ENCODE data around the gene RPS2. TPM values are rescaled to one million over a fixed set of nuclear protein-coding genes. Genes with fewer than 3 reads are reported as not detected.
"Not testable (repeated sequence)": the region's sequence is repeated elsewhere in the genome, so short reads cannot be mapped to it uniquely, and the experiment has no call there.

Gene RPS2
- total RNA-seq (2022) (4,760 and 4,836 TPM in 2 replicates), Bru-seq, nascent RNA (percentile 100 among the genes with signal in this experiment), BruChase-seq, experiment 1, labeled RNA remaining after a 6-hour chase (percentile 100 among the genes with signal in this experiment), BruChase-seq, experiment 2, labeled RNA remaining after a 2-hour chase (percentile 100 among the genes with signal in this experiment)
- long read RNA-seq, transcript RPS2-201 (7 exons, 985 nt), result major isoform, 12,035 of 15,779 reads
- long read RNA-seq, partial matches to known transcripts, result 3,550 of 15,779 reads
- long read RNA-seq, other reads (novel, unspliced or antisense), result 189 of 15,779 reads

DNA sequence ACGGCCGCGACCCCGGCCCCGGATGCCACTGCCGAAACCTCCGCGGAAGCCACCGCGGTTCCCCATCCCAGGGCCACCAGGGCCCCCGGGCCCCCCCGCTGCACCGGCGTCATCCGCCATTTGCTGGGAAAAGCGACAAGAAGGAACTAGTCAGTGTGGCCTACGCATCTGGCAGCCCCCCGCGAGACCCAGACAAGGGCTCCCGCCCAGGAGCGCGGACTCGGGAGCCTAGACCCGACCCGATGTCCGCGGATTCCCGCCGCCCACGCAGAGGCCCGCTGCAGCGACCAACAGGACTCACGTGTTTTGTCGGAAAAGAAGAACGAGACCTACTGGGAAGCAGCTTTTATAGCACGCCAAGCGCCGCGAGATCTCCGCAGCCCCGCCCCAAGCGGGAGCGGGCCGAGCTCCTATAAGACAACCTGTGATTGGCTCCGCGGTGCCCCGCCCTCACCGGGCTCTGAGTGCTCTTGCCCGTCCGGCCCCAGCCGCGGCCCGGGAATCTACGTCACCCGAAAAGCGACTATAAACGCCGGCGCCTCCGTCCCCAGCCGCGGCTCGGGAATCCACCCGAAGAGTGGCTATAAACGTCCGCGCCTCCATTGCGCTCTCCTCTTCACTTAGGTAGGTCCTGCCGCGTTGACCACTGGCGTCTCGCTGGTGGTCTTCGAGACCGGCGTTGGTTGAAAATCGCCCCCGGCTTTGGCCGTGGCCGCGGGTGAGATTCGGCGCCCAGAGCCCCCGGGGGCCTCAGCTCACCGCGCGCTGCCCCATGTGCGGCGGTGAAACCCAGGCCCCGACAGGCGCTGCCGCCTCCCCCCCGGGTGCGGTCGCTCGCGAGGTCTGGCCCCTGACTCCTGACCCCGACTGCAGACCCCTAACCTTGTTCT is at the start of gene RPS2:
Gene RPS2, minus strand, starts transcription at position 321 of the 890 bp plus-strand sequence. Its CDS starts 201 bp downstream, at position 120.
- H3K9me3 Mint-ChIP-seq (ENCODE audit: unreplicated experiment), result no peaks in the 10 kb centered on the region
- peak within 1 kb of the TSS; percentile 78 for H3K4me3 Mint-ChIP-seq (ENCODE audit: unreplicated experiment)
- peaks cover 60% of the 10 kb centered on the region for H3K36me3 Mint-ChIP-seq (ENCODE audit: insufficient read depth, unreplicated experiment)
- TF ChIP-seq, protein P1, sequence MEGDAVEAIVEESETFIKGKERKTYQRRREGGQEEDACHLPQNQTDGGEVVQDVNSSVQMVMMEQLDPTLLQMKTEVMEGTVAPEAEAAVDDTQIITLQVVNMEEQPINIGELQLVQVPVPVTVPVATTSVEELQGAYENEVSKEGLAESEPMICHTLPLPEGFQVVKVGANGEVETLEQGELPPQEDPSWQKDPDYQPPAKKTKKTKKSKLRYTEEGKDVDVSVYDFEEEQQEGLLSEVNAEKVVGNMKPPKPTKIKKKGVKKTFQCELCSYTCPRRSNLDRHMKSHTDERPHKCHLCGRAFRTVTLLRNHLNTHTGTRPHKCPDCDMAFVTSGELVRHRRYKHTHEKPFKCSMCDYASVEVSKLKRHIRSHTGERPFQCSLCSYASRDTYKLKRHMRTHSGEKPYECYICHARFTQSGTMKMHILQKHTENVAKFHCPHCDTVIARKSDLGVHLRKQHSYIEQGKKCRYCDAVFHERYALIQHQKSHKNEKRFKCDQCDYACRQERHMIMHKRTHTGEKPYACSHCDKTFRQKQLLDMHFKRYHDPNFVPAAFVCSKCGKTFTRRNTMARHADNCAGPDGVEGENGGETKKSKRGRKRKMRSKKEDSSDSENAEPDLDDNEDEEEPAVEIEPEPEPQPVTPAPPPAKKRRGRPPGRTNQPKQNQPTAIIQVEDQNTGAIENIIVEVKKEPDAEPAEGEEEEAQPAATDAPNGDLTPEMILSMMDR (IDR thresholded peaks at IDR 0.05; ENCODE audit: unreplicated experiment), result no peak
- intact Hi-C loops (cut with micrococcal nuclease), result no loop called here
- no TSS peak for BruUV-seq (replicated peaks)
- ChIA-PET CTCF (interaction anchor here (0.5 to 1.3 kb wide), 6 partner anchors 39 to 1164 kb away, joined by 3 to 5 read pairs (median 3); no protein-coding TSS in a partner anchor), POLR2A (interaction anchor here (0.6 to 8.9 kb wide), 54 partner anchors 8 to 941 kb away, joined by 3 to 72 read pairs (median 5); partner anchors contain the start of genes ATP6V0C, ECI1, FAHD1 and GFER)
- peak within 1 kb of the TSS; percentile 95 for H3K27ac Mint-ChIP-seq (ENCODE audit: low read depth, unreplicated experiment)
- H3K27me3 Mint-ChIP-seq (ENCODE audit: insufficient read depth, unreplicated experiment), result no peaks in the 10 kb centered on the region
- peaks cover 23% of the 10 kb centered on the region for H3K4me1 Mint-ChIP-seq (ENCODE audit: insufficient read depth, unreplicated experiment)
- peak; percentile 98 for DNase-seq (ENCODE audit: unreplicated experiment)

DNA sequence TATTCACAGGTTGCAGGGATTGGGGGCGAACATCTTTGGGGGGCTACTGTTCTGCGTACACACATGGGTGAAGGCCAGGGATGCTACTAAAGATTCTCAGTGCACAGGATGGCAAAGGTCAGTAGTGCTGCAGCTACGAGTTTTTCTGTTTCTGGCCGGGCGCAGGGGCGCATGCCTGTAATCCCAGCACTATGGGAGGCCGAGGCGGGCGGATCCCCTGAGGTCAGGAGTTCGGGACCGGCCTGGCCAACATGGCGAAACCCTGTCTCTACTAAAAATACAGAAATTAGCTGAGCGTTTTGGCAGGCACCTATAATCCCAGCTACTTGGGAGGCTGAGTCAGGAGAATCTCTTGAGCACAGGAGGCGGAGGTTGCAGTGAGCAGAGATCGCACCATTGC is 48.9 kb upstream of the RPS2 start:
- Mint-ChIP-seq H3K4me1 (ENCODE audit: insufficient read depth, unreplicated experiment) (peaks cover 6% of the 10 kb centered on the region), H3K4me3 (ENCODE audit: unreplicated experiment) (no peak overlapping the region), H3K36me3 (ENCODE audit: insufficient read depth, unreplicated experiment) (no peaks in the 10 kb centered on the region), H3K27ac (ENCODE audit: low read depth, unreplicated experiment) (no peak overlapping the region), H3K9me3 (ENCODE audit: unreplicated experiment) (no peaks in the 10 kb centered on the region), H3K27me3 (ENCODE audit: insufficient read depth, unreplicated experiment) (no peaks in the 10 kb centered on the region)
- intact Hi-C loops (cut with micrococcal nuclease), result no loop called here
- TF ChIP-seq, protein P1 (IDR thresholded peaks at IDR 0.05; ENCODE audit: unreplicated experiment), result no peak
- ChIA-PET POLR2A (interaction anchor here (1.0 to 2.4 kb wide), 4 partner anchors 34 to 139 kb away, joined by 3 to 14 read pairs (median 7); partner anchors contain the start of genes NTHL1 and TSC2), CTCF (interaction anchor here (1.5 to 2.1 kb wide), 3 partner anchors 9 to 133 kb away, joined by 3 to 11 read pairs (median 11); no protein-coding TSS in a partner anchor)
- BruUV-seq (replicated peaks), result no TSS peak
- no peak for DNase-seq (ENCODE audit: unreplicated experiment)

DNA sequence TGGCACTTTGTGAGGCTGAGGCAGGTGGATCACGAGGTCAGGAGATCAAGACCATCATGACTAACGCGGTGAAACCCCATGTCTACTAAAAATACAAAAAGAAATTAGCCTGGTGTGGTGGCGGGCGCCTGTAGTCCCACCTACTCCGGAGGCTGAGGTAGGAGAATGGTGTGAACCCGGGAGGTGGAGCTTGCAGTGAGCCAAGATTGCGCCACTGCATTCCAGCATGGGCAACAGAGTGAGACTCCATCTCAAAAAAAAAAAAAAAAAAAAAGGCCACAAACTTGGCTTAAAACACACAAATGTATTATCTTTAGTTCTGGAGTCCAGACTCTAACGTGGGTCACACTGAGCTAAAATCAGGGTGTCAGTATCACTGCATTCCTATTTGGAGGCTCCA is 47.1 kb upstream of the RPS2 start:
- BruUV-seq (replicated peaks); intact Hi-C loops (cut with micrococcal nuclease); H3K27me3 Mint-ChIP-seq (ENCODE audit: insufficient read depth, unreplicated experiment); DNase-seq (ENCODE audit: unreplicated experiment); H3K36me3 Mint-ChIP-seq (ENCODE audit: insufficient read depth, unreplicated experiment); H3K9me3 Mint-ChIP-seq (ENCODE audit: unreplicated experiment); H3K4me3 Mint-ChIP-seq (ENCODE audit: unreplicated experiment): not testable (repeated sequence)
- peaks cover 14% of the 10 kb centered on the region for H3K4me1 Mint-ChIP-seq (ENCODE audit: insufficient read depth, unreplicated experiment)
- peak overlapping the region; percentile 35 for H3K27ac Mint-ChIP-seq (ENCODE audit: low read depth, unreplicated experiment)
- ChIA-PET CTCF (interaction anchor here (0.6 to 1.6 kb wide), 5 partner anchors 16 to 1305 kb away, joined by 3 to 4 read pairs (median 3); no protein-coding TSS in a partner anchor), POLR2A (interaction anchor here (0.7 to 2.3 kb wide), 5 partner anchors 47 to 143 kb away, joined by 3 to 13 read pairs (median 6); partner anchors contain the start of genes RPS2 and TRAF7)

DNA sequence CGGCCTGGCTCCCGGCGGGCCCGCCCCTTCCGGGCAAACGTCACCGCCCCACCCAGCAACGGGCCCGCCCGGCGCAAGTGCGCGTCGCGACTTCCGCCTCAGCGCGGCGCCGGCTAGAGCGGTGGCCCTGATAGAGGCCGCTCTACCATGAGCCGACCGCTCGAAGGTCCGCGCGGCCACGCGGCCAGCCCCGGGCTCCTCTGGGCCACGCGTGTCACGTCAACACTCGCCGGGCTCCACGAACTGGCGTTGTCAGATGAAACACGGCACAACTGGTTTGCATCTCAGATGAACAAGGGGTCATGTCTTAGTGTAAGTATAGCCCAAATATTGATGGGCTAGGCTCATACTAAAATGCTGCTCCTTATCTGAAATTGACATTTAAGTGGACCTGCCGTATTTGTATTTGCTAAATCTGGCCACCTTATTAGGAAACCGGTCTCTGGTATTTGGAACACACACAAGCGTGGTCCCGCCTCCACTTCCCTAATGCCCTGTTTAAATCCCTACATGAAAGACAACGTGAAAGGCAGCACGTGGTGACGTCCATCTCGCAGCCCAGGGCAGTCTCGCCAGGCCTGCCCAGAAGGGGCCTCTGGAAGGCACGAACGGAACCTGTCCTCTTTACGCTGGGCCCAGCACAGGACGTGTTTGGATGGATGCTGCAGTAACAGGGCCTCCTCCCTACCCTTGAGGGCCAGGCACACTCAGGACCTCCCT is 45.3 kb upstream of the RPS2 start, which contains the start of gene ZNF598:
Gene ZNF598, minus strand, starts transcription at position 31 of the 720 bp plus-strand sequence.
- H3K27me3 Mint-ChIP-seq (ENCODE audit: insufficient read depth, unreplicated experiment), result no peaks in the 10 kb centered on the region
- POLR2A ChIA-PET, result interaction anchor here (0.8 to 4.2 kb wide), 13 partner anchors 14 to 236 kb away, joined by 3 to 72 read pairs (median 13); partner anchors contain the start of genes GFER, NDUFB10, NHERF2 and NTHL1
- H3K36me3 Mint-ChIP-seq (ENCODE audit: insufficient read depth, unreplicated experiment), result peaks cover 18% of the 10 kb centered on the region
- TF ChIP-seq, protein P1 (IDR thresholded peaks at IDR 0.05; ENCODE audit: unreplicated experiment), result no peak
- H3K4me3 Mint-ChIP-seq (ENCODE audit: unreplicated experiment), result peak within 1 kb of the TSS; percentile 79
- H3K27ac Mint-ChIP-seq (ENCODE audit: low read depth, unreplicated experiment), result peak within 1 kb of the TSS; percentile 97
- CTCF ChIA-PET, result interaction anchor here (0.9 kb wide), 1 partner anchor 13 kb away, joined by 4 read pairs; no protein-coding TSS in a partner anchor
- H3K9me3 Mint-ChIP-seq (ENCODE audit: unreplicated experiment), result no peaks in the 10 kb centered on the region
- peaks cover 17% of the 10 kb centered on the region for H3K4me1 Mint-ChIP-seq (ENCODE audit: insufficient read depth, unreplicated experiment)
- peak; percentile 86 for DNase-seq (ENCODE audit: unreplicated experiment)
- intact Hi-C loops (cut with micrococcal nuclease), result no loop called here
- TSS peak; percentile 85 for BruUV-seq (replicated peaks)

Measured in MCF 10A (cell line).